Measurements from ENCODE around the gene AGPAT4.

GRCh38 chr6:161305860-161306259, 32.0 kb upstream of the AGPAT4 start:
- TF ChIP-seq CTCF (IDR thresholded peaks at IDR 0.05) (no peak), POLR2A (IDR thresholded peaks at IDR 0.05) (no peak)
